VCaP (cell line): ENCODE results near the gene SLX4IP.

ENCODE experiments used
- H3K27ac ChIP-seq: fragments of 450-650 bp; 2 replicates; pipeline ENCODE4 v1.5.1; 2017
- TF ChIP-seq, protein P1 (sequence below): fragments of 450-650 bp; conservative IDR thresholded peaks from 2 replicates; pipeline ENCODE4 v1.5.1; 2017; ENCODE audit warnings: mild to moderate bottlenecking, moderate library complexity

Gene SLX4IP

GRCh38 chr20:10595266-10595665 is 160.2 kb downstream of the SLX4IP start:
- H3K27ac ChIP-seq: peak overlapping the region; percentile 27
- TF ChIP-seq, protein P1, sequence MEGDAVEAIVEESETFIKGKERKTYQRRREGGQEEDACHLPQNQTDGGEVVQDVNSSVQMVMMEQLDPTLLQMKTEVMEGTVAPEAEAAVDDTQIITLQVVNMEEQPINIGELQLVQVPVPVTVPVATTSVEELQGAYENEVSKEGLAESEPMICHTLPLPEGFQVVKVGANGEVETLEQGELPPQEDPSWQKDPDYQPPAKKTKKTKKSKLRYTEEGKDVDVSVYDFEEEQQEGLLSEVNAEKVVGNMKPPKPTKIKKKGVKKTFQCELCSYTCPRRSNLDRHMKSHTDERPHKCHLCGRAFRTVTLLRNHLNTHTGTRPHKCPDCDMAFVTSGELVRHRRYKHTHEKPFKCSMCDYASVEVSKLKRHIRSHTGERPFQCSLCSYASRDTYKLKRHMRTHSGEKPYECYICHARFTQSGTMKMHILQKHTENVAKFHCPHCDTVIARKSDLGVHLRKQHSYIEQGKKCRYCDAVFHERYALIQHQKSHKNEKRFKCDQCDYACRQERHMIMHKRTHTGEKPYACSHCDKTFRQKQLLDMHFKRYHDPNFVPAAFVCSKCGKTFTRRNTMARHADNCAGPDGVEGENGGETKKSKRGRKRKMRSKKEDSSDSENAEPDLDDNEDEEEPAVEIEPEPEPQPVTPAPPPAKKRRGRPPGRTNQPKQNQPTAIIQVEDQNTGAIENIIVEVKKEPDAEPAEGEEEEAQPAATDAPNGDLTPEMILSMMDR: no peak

- H3K27ac ChIP-seq: peak overlapping the region; percentile 27
- TF ChIP-seq, protein P1: no peak
Measured at GRCh38 chr20:10595985-10596384, 160.9 kb downstream of the SLX4IP start.

DNA sequence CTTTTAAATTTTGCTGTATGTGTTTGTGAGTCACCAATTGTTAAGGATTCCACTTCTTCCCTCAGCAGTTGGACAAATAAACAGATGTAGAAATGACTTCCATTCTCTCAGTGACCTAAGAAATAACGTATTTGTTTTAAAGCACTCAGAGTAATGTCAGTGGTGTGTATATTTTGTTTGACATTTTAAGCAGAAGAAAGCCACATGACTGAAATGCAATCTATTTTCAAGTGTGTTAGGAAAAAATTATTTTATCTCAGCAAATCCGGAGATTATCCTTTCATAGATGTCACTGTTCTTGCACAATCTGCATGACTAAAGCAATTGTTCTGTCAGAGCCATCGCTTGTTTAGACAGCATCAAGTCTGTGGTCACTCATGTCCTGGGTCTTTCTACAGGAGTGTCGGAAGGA is 161.6 kb downstream of the SLX4IP start:
- TF ChIP-seq, protein P1: no peak
- no peak overlapping the region for H3K27ac ChIP-seq

DNA sequence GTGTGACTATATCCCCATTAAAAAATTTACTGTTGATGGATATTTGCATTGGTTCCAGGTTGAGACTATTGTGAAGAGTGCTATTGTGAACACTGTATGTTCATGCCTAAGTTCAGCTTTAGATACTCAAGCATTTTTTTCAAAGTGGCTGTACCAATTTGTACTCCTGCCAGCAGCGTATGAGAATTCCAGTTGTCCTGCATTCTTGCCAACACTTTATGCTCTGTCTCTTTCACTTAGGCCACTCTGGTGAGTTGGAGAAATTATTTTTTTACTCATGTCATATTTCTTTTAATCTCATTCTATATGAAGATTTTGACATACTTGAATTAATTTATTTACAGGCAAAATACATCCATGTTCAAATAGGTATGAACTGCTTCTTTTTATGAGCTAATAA is 162.5 kb downstream of the SLX4IP start:
- H3K27ac ChIP-seq: no peak overlapping the region
- TF ChIP-seq, protein P1: no peak

DNA sequence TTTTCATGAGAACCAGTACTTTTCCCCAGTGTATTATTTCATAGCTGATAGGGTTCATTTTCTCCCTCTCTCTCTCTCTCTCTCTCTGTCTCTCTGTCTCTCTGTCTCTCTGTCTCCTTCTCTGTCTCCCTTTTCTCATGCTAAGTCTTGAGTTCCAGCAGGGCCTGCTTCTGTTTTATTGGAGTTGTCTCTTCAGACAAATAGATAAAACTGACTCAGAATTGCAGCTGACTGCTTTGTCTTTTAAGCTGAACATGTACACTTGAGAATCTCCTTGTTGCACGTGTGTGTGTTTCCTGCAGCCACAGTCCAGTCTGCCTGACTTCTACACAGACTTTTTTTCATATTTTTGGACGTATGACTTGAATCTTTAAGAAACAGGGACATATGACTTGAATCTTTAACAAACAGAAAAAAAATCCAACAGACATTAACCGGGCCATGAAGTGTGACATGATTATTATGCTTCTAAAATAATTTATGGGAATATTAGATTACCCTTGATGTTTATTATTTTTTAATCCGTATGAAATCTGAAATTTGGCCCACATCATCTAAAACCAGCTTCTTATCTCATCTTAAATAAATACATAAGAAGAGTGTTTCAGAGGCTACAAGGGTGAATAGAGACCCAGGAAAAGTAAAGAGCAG is 167.2 kb downstream of the SLX4IP start:
- H3K27ac ChIP-seq: peak overlapping the region; percentile 13
- TF ChIP-seq, protein P1: no peak

DNA sequence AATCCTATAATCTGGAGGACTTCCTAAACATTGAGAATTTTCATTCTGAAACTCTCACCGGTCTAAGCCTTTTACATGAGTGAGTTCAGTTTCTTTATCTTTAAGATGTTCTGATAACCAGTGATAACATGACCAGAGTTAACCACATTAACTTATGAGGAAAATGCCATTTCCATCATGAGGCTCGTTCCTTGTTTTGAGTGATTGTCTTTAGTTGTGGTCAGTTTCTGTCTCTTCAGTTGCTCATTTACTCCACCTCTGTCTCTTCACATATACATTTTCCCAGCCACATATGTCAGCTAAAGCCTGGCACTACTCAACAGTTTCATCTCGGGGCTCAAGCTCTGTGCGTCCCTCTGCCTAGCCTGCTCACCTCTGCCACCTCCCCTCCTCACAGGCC is 168.3 kb downstream of the SLX4IP start:
- H3K27ac ChIP-seq: no peak overlapping the region
- TF ChIP-seq, protein P1: no peak

DNA sequence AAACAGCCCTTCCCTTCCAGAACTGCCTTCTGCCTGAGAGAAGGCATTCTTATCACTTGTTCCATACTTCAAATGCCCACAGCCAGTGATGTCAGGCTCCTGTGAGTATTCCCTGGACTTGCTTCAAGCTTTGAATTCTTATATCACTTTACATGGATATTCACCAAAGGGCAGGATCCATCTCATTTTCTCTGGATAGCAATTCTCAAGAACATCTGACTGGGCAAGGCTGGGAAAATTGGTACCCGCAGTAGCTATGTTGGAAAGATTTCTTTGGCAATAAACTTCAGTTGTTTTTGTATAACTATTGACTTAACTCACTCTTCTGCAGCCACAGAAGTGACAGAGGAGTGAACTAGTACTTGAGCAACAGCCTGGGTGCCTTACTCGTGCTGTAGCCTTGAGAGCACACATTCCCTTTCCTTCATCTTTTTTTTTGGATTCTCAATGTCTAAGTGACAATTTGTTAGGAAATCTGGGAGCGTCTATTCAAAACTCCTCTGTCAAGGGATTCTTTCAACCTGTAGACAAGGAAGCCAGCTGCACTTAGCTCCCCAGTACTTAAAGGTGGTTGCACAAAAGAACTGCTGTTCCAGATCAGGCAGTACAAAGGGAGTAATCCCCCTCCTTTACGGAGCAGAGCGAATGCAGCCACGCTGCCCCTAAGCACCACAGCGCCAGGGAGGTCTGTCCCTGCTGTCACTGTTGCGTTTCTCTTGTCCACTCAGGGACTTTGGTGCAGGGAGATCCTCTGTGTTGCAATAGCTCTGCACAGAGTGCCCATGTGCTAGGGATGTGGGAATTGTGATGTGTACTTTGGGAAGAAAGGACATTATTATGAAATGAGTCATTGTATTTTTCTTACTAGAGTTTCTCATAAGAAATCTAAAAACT is 169.1 kb downstream of the SLX4IP start:
- TF ChIP-seq, protein P1: no peak
- H3K27ac ChIP-seq: no peak overlapping the region
